Stomach (tissue), 4 donors: ENCODE results near the gene SH3BP5.

Source experiments
- POLR2A ChIP-seq, 4 donors: fragments of 450-650 bp; IDR thresholded peaks; one replicate each; pipeline ENCODE4 v1.6.1; 2016; ENCODE audit warnings: antibody characterized with exemption in 4 of 4, control low read depth in 2 of 4, mild to moderate bottlenecking in 1 of 4, moderate library complexity in 1 of 4
- POLR2AphosphoS5 ChIP-seq, 3 donors: sonication (generic); formaldehyde crosslinking; IDR thresholded peaks; one replicate each; pipeline ENCODE4 v1.6.1; 2016; ENCODE audit warnings: antibody characterized with exemption in 3 of 3
- TF ChIP-seq, protein P1 (sequence below), 7 experiments: fragments of 450-650 bp in 4 of 7; fragments of 200-600 bp in 3 of 7; sonication (generic) in 3 of 7; IDR thresholded peaks; one replicate each; pipeline ENCODE4 v1.5.1; 2016 to 2019; ENCODE audit warnings: antibody characterized with exemption in 7 of 7, control low read depth in 2 of 7, mild to moderate bottlenecking in 1 of 7

DNA sequence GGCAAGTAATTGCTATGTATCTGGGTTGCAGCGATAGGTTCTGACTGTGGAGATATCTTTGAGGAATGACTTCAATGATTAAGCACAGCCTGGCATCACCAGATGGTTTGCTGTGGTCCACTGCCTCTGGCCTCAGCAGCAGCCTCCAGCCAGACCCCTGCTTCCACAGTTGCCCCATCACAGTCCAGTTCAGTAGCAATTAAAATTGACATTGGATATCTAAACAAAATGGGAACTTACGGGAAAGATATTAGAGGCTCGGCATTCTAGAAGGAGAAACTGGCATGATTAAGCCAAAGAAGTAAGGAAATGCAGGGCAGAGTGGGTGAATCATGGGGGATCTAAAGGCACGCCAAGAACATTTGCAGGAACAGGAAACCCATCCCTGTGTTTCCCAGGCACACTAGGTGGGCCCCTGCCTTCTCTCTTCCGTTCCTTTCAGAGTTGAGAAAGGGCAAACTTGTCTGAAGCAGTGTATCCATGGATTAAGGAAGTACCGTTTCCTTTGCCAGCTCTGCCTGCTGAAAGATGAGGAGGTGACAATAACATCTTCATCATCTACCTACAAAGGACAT lies 36.3 kb upstream of the SH3BP5 start:
- no peak for TF ChIP-seq POLR2A (IDR thresholded peaks at IDR 0.05)
- TF ChIP-seq, protein P1, sequence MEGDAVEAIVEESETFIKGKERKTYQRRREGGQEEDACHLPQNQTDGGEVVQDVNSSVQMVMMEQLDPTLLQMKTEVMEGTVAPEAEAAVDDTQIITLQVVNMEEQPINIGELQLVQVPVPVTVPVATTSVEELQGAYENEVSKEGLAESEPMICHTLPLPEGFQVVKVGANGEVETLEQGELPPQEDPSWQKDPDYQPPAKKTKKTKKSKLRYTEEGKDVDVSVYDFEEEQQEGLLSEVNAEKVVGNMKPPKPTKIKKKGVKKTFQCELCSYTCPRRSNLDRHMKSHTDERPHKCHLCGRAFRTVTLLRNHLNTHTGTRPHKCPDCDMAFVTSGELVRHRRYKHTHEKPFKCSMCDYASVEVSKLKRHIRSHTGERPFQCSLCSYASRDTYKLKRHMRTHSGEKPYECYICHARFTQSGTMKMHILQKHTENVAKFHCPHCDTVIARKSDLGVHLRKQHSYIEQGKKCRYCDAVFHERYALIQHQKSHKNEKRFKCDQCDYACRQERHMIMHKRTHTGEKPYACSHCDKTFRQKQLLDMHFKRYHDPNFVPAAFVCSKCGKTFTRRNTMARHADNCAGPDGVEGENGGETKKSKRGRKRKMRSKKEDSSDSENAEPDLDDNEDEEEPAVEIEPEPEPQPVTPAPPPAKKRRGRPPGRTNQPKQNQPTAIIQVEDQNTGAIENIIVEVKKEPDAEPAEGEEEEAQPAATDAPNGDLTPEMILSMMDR (IDR thresholded peaks at IDR 0.05): no peak
- no peak for TF ChIP-seq POLR2AphosphoS5 (IDR thresholded peaks at IDR 0.05)
